Glomerular visceral epithelial cell (primary cell): ENCODE data around the gene STX17.
"Not testable (repeated sequence)": the region's sequence is repeated elsewhere in the genome, so short reads cannot be mapped to it uniquely, and the experiment has no call there.

Source experiments
- DNase-seq: peaks from one replicate; pipeline ENCODE4 v3.0.0-alpha.2; 2016; ENCODE audit errors: extremely low spot score

Gene STX17

GRCh38 chr9:99967457-99967856, 61.0 kb downstream of the STX17 start:
- DNase-seq: no peak

- DNase-seq: no peak
Measured at GRCh38 chr9:99970481-99970880, 64.0 kb downstream of the STX17 start.

- DNase-seq: no peak
Measured at GRCh38 chr9:99971410-99971809, 65.0 kb downstream of the STX17 start.

GRCh38 chr9:99973455-99973854, 67.0 kb downstream of the STX17 start:
- no peak for DNase-seq

GRCh38 chr9:99977033-99977792, 70.8 kb downstream of the STX17 start:
- no peak for DNase-seq

- DNase-seq: no peak
Measured at GRCh38 chr9:99978221-99978620, 71.8 kb downstream of the STX17 start.

GRCh38 chr9:99980598-99980997, 74.1 kb downstream of the STX17 start:
- no peak for DNase-seq

- DNase-seq: no peak
Measured at GRCh38 chr9:99986642-99987041, 80.2 kb downstream of the STX17 start.

GRCh38 chr9:99990508-99990907, 84.1 kb downstream of the STX17 start:
- DNase-seq: not testable (repeated sequence)

GRCh38 chr9:99998266-99998665, 91.8 kb downstream of the STX17 start:
- no peak for DNase-seq

GRCh38 chr9:99998866-99999265, 92.4 kb downstream of the STX17 start:
- DNase-seq: no peak

- DNase-seq: no peak
Measured at GRCh38 chr9:99999797-100000196, 93.3 kb downstream of the STX17 start.

GRCh38 chr9:100011062-100011681, 104.7 kb downstream of the STX17 start:
- peak; percentile 54 for DNase-seq

GRCh38 chr9:100012279-100012678, 105.8 kb downstream of the STX17 start:
- DNase-seq: no peak

GRCh38 chr9:100013573-100013972, 107.1 kb downstream of the STX17 start:
- DNase-seq: no peak

GRCh38 chr9:100014846-100015245, 108.4 kb downstream of the STX17 start:
- DNase-seq: no peak

GRCh38 chr9:100019541-100019940, 113.1 kb downstream of the STX17 start:
- DNase-seq: no peak
